ENCODE results near the gene MROH9.

GRCh38 chr1:171014880-171015279 is 79.5 kb downstream of the MROH9 start:
- TF ChIP-seq POLR2AphosphoS5 (IDR thresholded peaks at IDR 0.05; ENCODE audit: low read depth, low read length) = no peak
- TF ChIP-seq GABPA (IDR thresholded peaks at IDR 0.05; ENCODE audit: low read depth) = no peak

All from SK-N-SH (cell line).